HG02870 (cell line): ENCODE results near the gene GLIPR2.
A peak's percentile ranks its signal among the peaks of the same experiment; 100 is the strongest.
"Not testable (repeated sequence)": the region's sequence is repeated elsewhere in the genome, so short reads cannot be mapped to it uniquely, and the experiment has no call there.

Experiments
- ATAC-seq: cut with Tn5 transposase; IDR thresholded peaks from one replicate; pipeline ENCODE4 v1.9.1; 2021; ENCODE audit warnings: mild to moderate bottlenecking, moderate library complexity; ENCODE audit not compliant: unreplicated experiment

Gene GLIPR2

GRCh38 chr9:36142510-36143244 is 6.1 kb downstream of the GLIPR2 start:
- ATAC-seq, result no peak

- no peak for ATAC-seq
Observed at GRCh38 chr9:36143245-36143641, 6.7 kb downstream of the GLIPR2 start.

GRCh38 chr9:36144309-36145232 is 8.0 kb downstream of the GLIPR2 start:
- no peak for ATAC-seq

GRCh38 chr9:36145970-36146369 is 9.4 kb downstream of the GLIPR2 start:
- no peak for ATAC-seq

GRCh38 chr9:36146651-36147050 is 10.1 kb downstream of the GLIPR2 start:
- no peak for ATAC-seq

GRCh38 chr9:36147441-36148175 is 11.1 kb downstream of the GLIPR2 start:
- ATAC-seq, result no peak

GRCh38 chr9:36148311-36149051 is 11.9 kb downstream of the GLIPR2 start:
- ATAC-seq, result no peak

GRCh38 chr9:36149197-36149596 is 12.7 kb downstream of the GLIPR2 start:
- ATAC-seq, result no peak

GRCh38 chr9:36150574-36151315 is 14.2 kb downstream of the GLIPR2 start:
- no peak for ATAC-seq

- peak; percentile 82 for ATAC-seq
Observed at GRCh38 chr9:36151316-36152210, 15.0 kb downstream of the GLIPR2 start.

GRCh38 chr9:36152741-36153438 is 16.4 kb downstream of the GLIPR2 start:
- no peak for ATAC-seq

GRCh38 chr9:36153746-36154145 is 17.2 kb downstream of the GLIPR2 start:
- ATAC-seq, result no peak

GRCh38 chr9:36154331-36154952 is 17.9 kb downstream of the GLIPR2 start:
- no peak for ATAC-seq

- ATAC-seq, result no peak
Observed at GRCh38 chr9:36156116-36156515, 19.6 kb downstream of the GLIPR2 start.

- no peak for ATAC-seq
Observed at GRCh38 chr9:36158122-36158521, 21.6 kb downstream of the GLIPR2 start.

- ATAC-seq, result no peak
Observed at GRCh38 chr9:36158917-36159316, 22.4 kb downstream of the GLIPR2 start.

GRCh38 chr9:36159509-36159908 is 23.0 kb downstream of the GLIPR2 start:
- not testable (repeated sequence) for ATAC-seq

- ATAC-seq, result not testable (repeated sequence)
Observed at GRCh38 chr9:36160126-36160525, 23.6 kb downstream of the GLIPR2 start.
